ENCODE measurements around the gene SIX3.
A peak's percentile ranks its signal among the peaks of the same experiment; 100 is the strongest.

SIX3 gene

GRCh38 chr2:44959855-44960254, 18.4 kb downstream of the SIX3 start:
- DNase-seq: no peak

DNA sequence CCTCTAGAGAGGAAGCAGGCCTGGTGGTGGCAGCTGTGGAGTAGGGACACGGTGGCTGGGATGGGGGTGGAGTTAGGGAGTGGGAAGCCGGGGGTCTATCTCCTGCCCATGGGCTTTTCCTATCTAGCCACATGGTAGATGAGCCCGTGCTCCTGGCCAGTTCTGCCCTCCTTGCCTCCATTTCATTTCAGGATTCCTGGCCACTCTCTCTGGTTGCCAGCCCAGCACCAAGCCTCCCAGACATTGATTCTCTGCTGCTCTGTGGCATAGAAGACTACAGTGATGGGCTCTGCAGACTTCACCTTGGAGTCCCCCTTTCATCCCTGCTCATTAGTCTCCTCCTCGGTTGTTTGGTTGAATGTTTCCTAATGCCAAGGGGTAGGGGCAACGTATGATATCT, 19.4 kb downstream of the SIX3 start:
- DNase-seq: no peak

- DNase-seq: no peak
Measured at GRCh38 chr2:44962176-44962695, 20.7 kb downstream of the SIX3 start.

- no peak for DNase-seq
Measured at GRCh38 chr2:44964752-44965236, 23.3 kb downstream of the SIX3 start.

DNA sequence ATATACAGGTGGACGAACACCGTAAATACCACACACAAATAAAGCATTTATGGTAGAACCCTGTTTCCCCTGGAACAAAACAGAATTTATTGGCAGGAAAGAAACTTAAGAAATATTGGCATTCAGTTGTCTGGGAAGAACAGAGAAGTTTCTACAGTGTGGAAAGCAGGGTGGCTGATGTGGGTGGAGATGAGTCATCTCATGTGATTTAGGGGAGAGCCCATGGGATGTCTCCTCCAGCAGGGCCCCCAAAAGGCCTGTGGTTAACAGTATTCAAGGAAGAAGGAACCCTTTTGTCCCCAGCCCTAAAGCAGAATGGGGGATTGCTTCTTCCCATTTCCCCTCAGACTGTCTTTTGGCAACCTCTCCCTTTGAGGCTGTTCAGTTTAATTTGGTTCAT, 24.2 kb downstream of the SIX3 start:
- DNase-seq: no peak

DNA sequence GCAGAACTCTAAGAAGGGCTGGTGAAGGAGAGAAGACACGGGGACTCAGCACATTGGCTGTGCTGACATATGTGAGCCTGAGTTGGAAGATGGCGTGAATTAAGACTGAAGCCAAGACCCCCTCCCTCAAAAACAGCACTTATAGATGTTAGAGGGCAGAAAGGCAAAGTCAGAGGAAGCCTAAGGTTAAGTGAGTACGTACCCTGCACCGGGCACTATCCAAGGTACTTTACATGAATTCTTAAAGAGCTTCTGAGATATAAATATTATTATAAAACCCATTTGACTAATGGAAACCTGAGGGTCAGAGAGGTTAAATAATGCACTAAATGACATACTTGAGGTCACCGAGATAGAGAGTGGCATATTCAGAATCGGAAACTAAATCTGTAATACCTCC, 25.6 kb downstream of the SIX3 start:
- DNase-seq: no peak

DNA sequence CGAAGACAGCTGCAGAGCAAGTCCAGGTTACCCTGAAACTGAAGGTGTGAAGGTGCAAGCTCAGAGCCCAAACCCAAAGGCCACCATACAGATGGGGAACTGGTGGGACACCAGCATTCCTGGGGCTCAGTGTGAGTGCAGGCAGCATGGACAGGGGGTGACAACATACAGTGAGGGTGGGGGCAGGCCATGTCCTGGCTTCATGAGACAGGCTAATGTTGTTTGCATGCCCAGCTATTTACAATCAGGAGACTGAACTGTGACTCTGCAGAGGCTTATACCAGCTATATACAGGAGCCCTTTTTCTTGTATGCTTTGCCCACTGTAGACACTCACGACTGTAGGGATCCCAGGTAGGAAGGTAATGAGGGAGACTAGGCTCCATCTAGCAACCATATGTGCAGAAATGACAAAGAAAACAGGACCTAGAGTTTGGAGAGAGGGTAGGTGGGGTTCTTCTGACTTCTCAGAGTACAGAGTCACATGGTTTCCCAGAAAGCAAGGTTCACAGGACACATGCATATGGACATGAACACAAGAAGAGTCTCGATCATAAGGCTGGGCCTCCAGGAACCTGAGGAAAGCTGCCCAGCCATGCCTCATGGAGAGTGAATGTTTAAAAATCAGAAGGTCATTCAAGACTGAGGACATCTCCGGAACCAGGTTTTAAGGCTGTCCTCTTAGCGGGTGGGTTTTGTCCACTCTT, 26.4 kb downstream of the SIX3 start:
- no peak for DNase-seq

GRCh38 chr2:44969936-44970335, 28.4 kb downstream of the SIX3 start:
- no peak for DNase-seq

GRCh38 chr2:44970846-44971450, 29.4 kb downstream of the SIX3 start:
- no peak for DNase-seq

DNA sequence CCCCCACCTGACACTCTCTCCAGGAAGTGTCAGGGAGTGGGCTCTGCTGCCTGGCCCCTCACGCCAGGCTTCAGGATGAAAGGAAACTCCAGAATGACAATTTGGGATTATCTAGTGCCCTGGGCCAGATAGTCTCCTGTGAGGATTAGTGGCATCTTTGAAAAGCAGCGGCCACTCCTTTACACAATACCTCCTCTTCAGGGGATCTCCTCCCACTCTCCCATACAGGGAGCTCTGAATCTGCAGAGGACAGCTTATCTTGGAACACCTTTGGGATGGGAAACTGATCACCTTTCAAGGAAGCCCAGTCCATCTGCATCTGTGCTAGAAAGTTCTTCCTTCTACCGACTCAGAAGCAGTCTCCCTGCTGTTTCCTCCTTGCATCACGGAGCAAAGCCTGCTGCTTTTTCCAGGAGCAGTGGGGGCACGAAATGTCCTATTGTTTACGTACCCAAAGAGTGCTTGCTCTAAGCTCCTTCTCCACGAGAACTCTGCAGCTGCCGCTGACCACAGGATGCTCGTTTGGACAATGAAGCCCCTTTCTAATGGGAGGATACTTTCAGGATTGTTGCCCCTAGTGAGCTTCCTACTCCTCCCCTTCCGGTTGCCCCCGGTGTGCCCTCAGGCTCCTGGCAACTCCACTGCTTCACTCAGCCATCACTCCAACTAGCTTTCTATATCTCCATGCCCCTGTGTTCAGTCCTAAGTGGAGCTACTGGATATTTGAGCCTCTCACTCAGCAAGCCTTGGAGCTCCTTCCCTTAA, 31.5 kb downstream of the SIX3 start:
- DNase-seq: no peak

GRCh38 chr2:44974064-44974715, 32.7 kb downstream of the SIX3 start:
- DNase-seq: no peak

DNA sequence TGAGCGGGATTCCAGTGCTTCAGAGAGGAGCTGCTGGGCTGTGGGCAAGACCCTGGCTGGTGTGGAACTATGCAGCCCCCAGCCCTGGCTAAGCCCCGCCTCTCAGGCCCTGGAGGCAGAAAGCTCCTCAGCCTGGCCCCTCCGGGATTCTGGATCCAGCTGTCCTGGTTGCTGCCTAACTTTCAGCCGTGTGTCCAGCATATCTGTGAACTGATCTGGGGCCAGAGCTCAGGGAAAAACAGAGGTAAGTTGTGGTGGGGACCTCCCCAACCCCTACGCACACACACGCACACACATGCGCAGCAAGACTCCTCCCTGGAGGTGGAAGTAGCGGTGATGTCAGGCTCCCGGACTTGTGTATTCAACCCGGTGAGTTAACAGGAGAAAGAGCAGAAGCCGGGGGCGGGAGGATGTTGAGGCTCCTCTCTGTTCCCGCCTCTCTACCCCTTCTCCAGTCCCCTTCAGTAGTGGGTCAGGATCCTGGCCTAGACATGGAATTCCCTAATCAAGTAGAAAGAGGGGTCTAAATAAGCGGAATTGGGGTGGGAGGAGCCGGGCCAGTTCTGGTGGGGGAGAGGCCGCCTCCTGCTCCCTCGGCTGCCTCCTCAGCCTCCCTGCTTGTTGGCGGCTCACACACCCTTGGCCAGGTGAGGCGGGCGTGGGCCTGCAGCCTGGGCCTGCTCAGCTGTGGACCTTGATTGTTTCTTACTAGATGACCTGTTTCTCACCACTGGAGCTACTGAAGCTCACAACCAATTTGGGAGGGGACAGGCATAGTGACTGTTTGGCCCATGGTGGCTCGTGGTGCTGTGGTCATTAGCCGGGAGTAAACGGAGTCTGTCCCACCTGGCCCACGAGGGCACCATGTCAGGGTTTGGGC, 34.3 kb downstream of the SIX3 start:
- DNase-seq: no peak

DNA sequence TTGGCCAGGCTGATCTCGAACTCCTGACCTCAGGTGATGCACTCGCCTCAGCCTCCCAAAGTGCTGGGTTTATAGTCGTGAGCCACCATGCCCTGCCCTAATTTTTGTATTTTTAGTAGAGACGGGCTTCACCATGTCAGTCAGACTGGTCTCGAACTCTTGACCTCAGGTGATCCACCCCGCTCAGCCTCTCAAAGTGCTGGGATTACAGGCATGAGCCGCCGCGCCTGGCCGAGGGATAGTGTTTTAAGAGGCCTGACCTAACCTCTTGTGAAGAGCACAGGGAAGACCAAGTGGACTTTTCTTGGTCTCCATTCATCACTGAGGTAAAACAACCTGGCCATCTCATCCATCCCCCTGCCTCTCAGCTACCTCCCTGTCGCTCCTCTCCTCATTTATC, 38.1 kb downstream of the SIX3 start:
- no peak for DNase-seq

- no peak for DNase-seq
Measured at GRCh38 chr2:44980751-44981713, 39.5 kb downstream of the SIX3 start.

DNA sequence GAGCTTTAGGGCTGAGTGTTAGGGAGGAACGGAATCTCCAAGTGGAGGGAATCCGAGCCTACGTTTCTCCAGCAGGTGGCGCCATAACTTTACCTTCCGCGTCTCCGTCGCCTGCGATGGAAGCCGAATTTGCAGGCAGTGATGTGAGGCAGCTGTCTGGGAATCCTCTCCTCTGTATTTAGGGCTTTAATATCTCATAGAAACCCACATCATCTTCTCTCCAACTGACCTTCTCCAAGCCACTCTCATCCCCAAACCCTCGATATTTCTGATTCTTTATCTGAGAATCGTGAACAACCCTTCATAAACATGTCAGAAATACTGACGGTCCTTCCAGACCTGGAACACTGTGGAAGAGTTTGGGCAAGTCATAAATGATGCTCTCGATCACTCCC, 40.2 kb downstream of the SIX3 start:
- peak; percentile 72 to 79 for DNase-seq

DNA sequence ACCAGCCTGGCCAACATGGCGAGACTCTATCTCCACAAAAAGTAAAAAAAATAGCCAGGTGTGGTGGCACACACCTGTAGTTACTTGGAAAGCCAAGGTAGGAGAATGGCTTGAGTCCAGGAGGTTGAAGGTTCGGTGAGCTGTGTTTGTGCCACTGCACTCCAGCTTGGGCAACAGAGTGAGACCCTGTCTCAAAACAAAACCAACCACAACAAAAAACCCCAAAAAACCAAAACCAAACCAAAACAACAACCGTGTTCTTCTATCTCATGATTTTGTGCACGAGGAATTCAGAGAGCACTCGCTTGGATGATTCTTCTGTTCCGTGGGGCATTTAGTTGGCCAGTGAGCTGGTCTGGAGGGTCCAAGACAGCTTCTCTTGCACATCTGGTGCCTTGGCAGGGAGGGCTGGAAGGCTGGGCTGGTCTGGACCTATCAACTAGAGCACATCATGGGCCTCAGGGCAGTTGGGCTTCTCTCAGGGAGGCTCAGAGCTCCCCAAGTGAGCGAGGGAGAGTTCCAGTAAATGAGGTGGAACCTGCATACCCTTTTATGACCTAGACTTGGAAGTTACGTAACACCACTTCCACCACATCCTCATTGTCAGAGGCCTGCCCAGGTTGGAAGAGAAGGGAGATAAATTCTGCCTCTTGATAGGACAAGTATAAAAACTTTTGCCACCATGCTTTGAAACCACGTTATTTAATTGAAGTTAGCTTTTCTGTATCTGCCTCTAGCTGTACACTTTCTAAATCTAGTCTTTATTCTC, 42.5 kb downstream of the SIX3 start:
- no peak for DNase-seq

DNA sequence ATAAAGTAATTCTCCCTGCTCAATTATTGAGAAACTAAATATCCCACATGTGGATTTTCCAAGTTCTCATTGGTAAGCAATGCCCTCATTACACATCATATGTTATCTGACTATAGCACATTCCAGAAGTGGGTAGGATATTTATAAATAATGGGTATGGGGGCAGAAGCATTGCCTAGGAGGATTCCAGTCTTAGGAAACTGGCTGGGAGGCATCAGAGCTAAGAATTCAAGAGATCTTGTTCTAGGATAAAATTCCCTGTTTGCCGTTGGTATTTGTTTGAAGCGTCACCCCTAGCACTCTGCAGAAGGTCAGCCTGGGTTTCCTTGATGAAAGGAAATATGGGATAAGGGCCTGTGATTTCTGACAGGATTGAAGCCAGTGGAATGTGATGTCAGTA, 47.7 kb downstream of the SIX3 start:
- no peak for DNase-seq

- DNase-seq: no peak
Measured at GRCh38 chr2:44994377-44994776, 52.9 kb downstream of the SIX3 start.
